GM10847 (cell line): ENCODE data around the gene LHFPL6.

Experiments
- POLR2A ChIP-seq: IDR thresholded peaks from 2 replicates; pipeline ENCODE4 v1.6.1; 2011; ENCODE audit not compliant: insufficient read length; ENCODE audit errors: extremely low read depth

The LHFPL6 gene

DNA sequence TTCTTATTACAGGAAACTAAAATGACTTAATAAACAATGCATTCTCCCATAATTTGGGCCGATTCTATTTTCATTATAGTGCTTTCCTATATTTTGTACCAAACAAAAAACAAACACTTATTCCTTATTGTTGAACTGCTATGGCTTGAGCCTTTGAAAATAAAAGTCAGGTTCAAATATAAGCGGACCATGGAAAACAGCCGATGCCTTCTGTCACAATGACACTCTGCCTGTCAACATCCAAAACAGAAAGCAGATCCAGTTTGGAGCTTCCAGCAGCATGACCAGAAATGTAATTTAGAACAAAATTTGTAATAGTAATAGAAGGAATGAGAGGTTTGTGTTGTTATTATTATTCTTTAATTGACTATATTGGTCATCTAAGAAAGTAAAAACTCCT, 194.5 kb downstream of the LHFPL6 start:
- TF ChIP-seq POLR2A, result no peak

DNA sequence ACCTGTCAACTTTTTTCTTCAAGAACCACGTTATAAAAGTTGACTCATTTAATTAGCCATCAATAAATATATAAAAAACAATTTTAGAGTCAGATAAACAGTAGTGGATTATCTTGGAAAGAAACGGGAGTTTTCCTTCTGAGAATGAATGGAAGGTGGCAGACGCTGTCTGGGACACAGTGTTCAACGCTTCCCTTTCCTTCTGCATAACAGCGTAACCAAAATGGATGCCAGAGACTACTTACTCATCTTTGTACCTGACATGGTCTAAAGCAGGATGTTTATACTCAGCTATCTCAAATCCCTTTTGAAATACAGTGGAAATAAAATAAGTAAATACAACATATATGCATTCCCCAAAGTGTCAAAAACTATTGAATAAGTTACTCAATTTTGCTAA, 195.2 kb downstream of the LHFPL6 start:
- TF ChIP-seq POLR2A, result no peak

DNA sequence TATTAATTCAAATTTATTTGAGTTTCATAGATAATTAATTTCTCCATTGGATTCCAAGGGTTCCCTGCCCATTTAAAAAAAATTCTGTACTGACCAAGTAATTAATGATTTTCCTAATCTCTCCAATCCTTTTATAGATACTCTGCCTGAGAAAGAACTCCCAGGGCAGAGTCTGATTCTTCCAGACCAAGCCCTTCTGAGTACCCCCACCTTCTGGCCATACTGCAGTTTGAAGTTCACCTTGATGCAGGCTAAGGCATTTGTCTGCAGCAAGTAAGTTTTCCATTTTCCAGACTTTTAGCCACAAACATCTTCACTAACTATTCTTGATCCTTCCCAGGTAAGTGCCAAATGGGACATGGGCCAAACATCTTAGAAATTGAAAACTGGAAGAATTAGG, 195.9 kb downstream of the LHFPL6 start:
- no peak for TF ChIP-seq POLR2A

DNA sequence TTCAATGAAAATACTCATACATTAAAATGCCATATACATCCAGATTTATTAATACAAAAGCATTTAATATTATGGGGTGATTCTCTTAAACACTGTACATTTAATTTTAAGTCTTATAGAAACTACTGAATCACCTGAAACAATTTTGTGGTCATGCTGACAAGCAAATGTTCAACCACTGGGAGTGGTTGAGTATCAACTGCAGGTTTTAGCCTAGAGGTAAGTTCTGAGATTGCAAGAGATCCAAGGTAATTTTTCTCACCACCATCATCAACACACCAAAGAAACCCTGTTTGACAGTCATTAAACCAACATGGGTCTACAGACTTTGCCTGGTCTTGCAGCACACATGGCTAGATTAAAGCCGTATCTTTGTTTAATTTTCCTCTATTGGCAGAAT, 196.3 kb downstream of the LHFPL6 start:
- TF ChIP-seq POLR2A, result no peak

DNA sequence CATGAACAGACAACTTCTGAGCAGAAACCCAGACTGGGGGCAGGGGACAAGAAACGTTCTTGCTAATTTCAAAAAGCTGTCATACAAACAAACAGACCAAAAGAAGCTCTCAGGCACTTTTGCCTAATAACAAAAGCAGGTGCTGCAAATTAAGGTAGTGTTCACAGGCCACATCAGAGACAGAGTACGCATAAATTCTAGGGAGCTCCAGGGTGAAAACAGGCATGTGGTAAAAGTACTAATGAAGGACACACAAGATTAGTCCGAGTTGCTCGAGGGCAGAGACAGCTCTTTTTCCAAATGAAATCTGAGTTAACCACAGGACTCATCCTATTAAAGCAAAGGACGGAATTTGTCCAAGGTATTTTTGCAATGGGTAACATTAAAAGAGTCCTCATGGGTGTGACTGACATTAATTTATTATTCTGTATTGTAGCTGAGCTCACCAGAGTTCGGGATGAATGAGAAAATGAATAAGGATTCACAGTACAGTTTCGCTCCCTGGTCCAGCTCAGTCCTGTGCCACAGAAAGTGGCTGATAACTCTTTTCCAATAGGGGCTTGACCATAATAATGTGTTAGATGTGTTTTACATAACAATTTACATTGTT, 197.3 kb downstream of the LHFPL6 start:
- TF ChIP-seq POLR2A, result no peak

DNA sequence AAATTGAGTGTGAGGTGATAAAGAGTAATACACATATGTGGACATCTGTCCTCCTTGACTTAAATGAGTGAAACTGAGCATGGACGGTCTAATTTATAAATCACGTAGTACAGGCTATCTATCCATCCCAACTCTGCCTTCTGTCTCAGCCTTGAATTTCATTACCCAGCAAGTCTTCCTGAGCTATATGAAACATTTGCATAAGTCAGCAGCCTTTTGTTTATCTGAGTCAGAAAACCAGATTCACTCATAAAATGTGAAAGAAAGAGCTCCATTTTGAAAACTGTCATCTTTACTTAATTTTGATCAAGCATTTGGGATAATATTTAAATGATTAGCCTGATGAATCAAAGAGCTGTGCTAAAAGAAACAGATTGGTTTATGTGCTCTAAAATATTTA, 197.9 kb downstream of the LHFPL6 start:
- TF ChIP-seq POLR2A, result no peak

DNA sequence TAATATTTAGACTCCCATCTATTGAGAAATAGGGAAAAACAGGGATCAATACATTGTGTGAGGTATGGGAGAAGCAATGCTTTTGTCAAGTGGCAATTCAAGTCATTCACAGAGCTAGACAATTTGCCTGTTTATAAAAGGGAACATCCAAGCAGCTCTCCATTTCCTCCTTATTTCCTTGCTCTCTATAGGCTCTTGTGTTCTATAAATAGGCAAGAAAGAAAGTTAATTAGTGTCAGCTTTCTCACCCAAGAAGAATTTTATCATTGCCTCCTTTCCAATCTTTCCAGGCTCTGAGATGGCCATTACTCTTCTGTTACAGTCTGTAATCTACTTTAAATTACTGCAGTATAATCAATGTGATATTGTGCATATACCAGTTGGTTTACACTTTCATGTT, 199.9 kb downstream of the LHFPL6 start:
- TF ChIP-seq POLR2A, result no peak

DNA sequence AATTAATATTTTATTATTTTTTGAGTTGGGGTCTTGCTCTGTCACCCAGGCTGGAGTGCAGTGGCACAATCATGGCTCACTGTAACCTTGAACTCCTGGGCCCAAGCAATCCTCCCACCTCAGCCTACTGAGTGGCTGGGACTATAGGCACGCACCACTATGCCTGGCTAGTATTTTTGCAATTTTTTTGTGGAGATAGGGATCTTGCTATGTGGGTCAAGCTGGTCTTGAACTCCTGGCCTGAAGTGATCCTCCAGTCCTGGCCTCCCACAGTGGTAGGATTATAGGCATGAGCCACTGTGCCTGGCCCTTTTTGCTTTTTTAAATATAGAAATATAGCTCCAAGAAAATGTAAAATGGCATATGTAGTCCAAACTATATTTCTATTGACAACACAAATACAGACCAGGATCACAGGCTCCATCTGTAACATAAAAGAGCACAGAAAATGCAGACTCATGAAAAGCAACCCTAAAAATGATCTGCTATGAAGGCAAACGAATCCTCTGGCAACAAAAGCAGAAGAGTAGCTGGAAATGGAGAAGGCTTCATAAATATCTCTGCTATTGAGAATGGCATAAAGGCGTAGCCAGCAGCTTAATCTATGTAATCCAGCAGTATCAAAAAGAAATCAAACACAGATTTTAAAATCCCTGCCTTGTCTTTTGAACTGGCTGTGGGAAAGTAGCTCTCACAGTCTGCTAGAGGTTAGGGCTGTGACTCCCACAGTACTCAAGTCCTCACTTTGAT, 200.6 kb downstream of the LHFPL6 start:
- TF ChIP-seq POLR2A, result no peak

DNA sequence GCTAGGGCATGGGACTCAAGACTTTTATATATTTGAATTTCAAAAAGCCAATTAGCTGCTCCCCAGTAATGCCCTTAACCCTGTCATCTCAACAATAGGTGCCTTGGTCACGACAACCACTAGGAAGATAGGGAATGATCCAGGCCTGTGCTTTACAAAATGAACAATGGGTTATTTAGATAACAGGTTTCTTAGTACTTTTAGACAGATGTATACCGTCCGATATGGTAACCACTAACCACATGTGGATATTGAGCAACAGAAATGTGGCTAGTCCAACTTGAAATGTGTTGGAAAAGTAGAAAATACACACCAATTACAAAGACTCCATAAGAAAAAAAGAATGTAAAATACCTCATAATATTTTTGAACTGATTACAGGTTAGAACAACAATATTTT, 201.2 kb downstream of the LHFPL6 start:
- no peak for TF ChIP-seq POLR2A

DNA sequence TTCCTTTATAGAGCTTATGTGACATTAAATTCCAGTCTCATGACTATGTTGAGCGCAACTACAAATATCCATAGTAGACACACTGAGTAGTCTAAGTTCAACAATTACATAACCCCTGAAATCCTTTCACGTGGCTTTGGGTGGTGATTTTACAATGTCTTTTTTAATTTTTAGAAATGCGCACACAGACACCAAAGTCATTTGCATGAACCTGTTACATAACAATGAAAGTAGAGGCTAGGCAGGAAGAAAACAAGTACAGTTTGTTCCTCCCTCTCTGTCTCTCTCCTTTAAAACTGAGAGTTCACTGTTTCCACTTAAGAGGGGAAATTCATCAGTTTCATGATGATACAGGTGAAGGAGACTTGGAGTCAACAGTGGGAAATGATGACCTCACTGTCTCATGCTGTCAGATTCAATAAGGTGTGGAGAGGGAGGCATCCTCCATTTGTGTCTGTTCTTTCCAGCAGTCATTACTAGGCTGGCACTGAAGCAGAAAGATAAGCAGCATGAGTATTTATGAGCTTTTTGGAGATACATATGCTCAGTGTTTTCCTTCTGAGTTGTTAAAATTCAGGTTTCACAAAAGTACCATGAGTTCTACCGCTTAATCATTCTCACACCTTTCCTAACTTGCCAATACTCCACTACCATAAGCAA, 201.8 kb downstream of the LHFPL6 start:
- no peak for TF ChIP-seq POLR2A

DNA sequence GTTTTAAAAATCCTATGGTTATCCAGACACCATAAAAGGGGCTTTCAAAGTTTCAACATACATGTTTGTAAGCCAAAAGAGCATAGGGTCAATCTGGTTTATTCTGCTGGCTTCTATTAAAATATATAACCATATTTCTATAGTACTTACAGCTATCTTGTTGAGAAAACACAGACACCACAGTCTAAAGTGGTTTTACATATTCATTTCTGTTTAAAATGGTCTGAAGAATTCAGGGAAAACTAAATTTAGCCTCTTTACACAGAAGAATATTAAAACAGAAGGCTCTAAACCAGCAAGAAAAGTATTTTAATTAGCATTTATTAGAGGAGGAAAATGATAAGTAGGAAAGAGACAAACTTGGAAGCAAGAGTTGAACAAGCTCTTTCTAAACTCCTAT, 203.9 kb downstream of the LHFPL6 start:
- no peak for TF ChIP-seq POLR2A

DNA sequence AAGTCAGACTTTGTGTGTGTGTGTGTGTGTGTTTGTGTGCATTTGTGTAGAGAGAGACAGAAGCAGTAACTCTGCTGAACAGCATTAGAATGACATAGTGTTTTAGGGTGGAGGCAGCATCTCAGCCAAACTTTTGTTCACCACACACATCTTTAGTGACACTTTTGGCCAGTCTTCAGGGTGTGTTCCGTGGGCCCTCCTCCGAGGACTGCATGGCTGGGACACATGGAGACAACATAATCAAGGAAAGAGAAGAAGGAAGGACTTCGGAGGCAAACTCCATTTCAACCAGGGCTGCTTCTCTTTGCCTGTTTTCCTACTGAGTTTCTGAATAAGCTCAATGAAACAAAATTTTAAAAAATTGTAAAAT, 205.1 kb downstream of the LHFPL6 start:
- no peak for TF ChIP-seq POLR2A

DNA sequence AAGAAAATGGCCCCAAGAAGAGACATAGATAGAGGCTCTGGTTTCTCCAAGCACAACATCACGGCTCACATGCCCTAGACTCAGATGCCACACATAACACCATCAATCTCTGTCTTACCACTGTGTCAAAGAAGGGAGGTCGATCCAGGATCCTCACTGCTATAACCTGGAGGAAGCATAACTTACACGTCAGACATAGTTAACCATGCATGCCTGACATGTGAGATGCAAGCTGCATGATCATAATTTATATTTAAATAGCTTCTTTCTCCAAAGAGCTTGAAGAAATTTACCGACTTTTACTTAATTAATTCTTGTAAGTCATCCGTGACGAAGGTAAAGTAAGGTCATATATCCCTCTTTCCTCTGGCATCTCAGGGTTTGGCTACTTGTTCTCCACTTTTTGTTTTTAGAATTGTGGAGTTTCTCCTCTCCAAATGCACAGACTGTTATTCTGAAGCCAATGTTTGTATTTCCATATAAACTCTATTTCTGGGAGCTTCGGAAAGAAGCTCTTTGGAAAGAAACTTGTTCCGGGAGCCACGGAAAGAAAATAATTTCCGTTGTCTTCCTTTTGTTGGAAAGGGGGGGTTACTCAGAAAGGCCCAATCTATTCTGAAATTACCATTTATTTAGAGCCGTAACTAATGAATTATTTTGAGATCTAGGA, 205.6 kb downstream of the LHFPL6 start:
- TF ChIP-seq POLR2A, result no peak

DNA sequence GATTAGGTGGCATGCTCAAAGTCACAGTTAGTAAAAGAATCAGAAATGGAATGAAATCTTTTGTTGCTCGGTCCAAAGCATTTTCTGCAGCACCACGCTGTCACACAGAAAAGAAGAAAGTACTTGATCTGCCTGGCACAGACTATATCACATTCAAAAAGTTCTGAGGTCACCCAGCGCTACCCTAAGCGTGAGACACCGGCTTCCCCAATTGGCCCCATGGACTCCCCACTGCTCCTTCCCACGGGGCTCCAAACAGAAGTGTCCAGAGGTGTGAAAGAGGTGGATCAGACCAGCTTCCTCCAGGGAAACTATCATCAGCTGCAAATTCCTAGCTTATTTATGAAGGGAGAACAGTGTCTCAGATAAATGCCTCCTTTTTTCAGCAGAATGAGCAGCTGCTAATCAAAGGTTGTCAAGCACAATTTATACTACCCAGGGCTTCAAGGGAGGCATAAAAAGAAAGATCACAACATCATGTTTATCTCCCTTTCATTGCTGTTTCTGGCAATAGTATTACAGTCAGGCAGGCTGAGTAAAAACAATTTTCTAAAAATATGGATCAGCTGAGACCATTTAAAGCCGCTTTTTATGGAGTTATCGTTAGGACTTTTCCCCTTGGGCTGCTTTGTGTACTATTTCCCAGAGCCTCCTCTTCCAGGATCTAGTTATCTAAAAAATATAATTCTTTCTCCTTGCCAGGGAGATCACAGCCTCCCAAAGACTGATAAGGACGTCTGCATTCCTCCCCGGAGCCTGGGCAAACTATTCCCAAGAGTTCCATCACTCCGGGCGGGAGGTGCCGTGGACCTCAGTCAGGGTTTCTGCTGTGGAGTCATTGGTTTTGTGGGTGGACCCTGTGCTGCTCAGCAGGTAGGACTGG, 208.0 kb downstream of the LHFPL6 start:
- no peak for TF ChIP-seq POLR2A

DNA sequence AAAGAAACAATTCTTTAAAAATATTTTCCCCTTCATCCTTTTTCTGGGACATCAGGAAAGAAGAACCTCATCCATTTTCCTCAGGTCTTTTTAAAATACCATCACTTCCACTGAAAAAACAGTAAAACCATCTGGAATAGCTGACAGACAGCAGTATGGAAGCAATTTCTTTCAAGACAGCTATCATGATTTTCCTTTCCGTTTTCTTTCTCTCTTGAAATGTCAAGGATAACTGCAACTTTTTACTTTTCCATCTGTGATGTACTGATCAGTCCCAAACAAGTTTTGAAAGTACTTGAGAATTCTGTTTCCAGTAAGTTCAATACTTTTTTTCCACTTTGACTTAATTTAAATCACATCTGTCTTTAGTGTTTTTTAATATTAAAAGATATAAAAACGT, 211.2 kb downstream of the LHFPL6 start:
- TF ChIP-seq POLR2A, result no peak
